DOHH2 (cell line): ENCODE measurements around the gene SIPA1L3.

ENCODE experiments used
- EZH2phosphoT487 ChIP-seq: fragments of 200-600 bp; sonication (generic); IDR thresholded peaks from 2 replicates; pipeline ENCODE4 v1.6.1; 2017; ENCODE audit warnings: borderline replicate concordance, mild to moderate bottlenecking, antibody characterized with exemption, low read length, moderate library complexity, mixed read lengths
- TF ChIP-seq, protein P1 (sequence below): fragments of 200-600 bp; sonication (generic); IDR thresholded peaks from one replicate; pipeline ENCODE4 v1.5.1; 2014; ENCODE audit warnings: antibody characterized with exemption, mild to moderate bottlenecking, low read depth, low read length; ENCODE audit not compliant: poor library complexity, severe bottlenecking

- TF ChIP-seq EZH2phosphoT487 = no peak
- TF ChIP-seq, protein P1, sequence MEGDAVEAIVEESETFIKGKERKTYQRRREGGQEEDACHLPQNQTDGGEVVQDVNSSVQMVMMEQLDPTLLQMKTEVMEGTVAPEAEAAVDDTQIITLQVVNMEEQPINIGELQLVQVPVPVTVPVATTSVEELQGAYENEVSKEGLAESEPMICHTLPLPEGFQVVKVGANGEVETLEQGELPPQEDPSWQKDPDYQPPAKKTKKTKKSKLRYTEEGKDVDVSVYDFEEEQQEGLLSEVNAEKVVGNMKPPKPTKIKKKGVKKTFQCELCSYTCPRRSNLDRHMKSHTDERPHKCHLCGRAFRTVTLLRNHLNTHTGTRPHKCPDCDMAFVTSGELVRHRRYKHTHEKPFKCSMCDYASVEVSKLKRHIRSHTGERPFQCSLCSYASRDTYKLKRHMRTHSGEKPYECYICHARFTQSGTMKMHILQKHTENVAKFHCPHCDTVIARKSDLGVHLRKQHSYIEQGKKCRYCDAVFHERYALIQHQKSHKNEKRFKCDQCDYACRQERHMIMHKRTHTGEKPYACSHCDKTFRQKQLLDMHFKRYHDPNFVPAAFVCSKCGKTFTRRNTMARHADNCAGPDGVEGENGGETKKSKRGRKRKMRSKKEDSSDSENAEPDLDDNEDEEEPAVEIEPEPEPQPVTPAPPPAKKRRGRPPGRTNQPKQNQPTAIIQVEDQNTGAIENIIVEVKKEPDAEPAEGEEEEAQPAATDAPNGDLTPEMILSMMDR = no peak
Observed at GRCh38 chr19:38031423-38031770, 124.4 kb downstream of the SIPA1L3 start.
